ENCODE results near the gene ZNF580. TPM values are rescaled to one million over a fixed set of nuclear protein-coding genes. Genes with fewer than 3 reads are reported as not detected.

Gene ZNF580
- polyA plus RNA-seq, 3 donors, result 9.7 to 46.5 (median 10.7) TPM

- Mint-ChIP-seq H3K4me1 (peaks cover 38% of the 10 kb centered on the region), H3K9me3 (peaks cover 0 to 2% (median 0%) of the 10 kb centered on the region in 7 donors), H3K27ac (peak overlapping the region in 1 of 7 donors; percentile 41), H3K27me3 (ENCODE audit: low read depth in 3 of 3) (peaks cover 7 to 10% (median 8%) of the 10 kb centered on the region in 3 donors), H3K4me3 (no peak overlapping the region), H3K36me3 (peaks cover under 1 to 14% of the 10 kb centered on the region in 2 donors)
- TF ChIP-seq CTCF (IDR thresholded peaks at IDR 0.05), result no peak
- no peak overlapping the region for H3K4me3 ChIP-seq (replicated peaks in 1 of 3; ENCODE audit: low read depth in 2 of 3, low read length in 3 of 3)
- peak in 1 of 3 donors; percentile 14 for DNase-seq
- H4K20me1 ChIP-seq (ENCODE audit: insufficient read depth, low read length), result peaks cover 23% of the 10 kb centered on the region
- H3K9me3 ChIP-seq (replicated peaks in 1 of 2; ENCODE audit: control insufficient read depth in 1 of 2, insufficient read depth in 1 of 2, low read length in 2 of 2), result no peaks in the 10 kb centered on the region
- no peak overlapping the region for H3K9ac ChIP-seq (ENCODE audit: insufficient read depth, low read length, poor library complexity, severe bottlenecking)
- intact Hi-C loops (cut with micrococcal nuclease), result loop anchor here in 1 of 2 donors (10.0 kb wide), 1 partner anchor 1458 kb away; the partner anchor contains the start of gene TSEN34
- H3K27me3 ChIP-seq (ENCODE audit: control insufficient read depth in 2 of 2, insufficient read depth in 2 of 2, low read length in 2 of 2), result no peaks in the 10 kb centered on the region
- H3K4me2 ChIP-seq (replicated peaks; ENCODE audit: extremely low read depth, low read length, poor library complexity, severe bottlenecking), result peak overlapping the region; percentile 84
- WGBS (ENCODE audit: insufficient coverage), result 94% methylated on average over 61 of the region's 71 CpGs
- H3K27ac ChIP-seq (ENCODE audit: low read depth in 1 of 2, low read length in 2 of 2), result no peak overlapping the region
- H3K79me2 ChIP-seq (ENCODE audit: insufficient read depth, low read length), result peaks cover 26% of the 10 kb centered on the region
- H3K4me1 ChIP-seq (ENCODE audit: control insufficient read depth in 1 of 2, insufficient read depth in 2 of 2, low read length in 2 of 2), result peaks cover 42 to 47% of the 10 kb centered on the region in 2 donors
- no peak overlapping the region for H2AFZ ChIP-seq (ENCODE audit: insufficient read depth, low read depth, low read length, poor library complexity, severe bottlenecking)
- peaks cover 0 to 3% of the 10 kb centered on the region in 2 donors for H3K36me3 ChIP-seq (replicated peaks in 1 of 2; ENCODE audit: control insufficient read depth in 1 of 2, insufficient read depth in 2 of 2, low read length in 2 of 2)
Measured at GRCh38 chr19:55652311-55653128, 11.7 kb downstream of the ZNF580 start.

- H3K4me1 Mint-ChIP-seq, result peaks cover 36% of the 10 kb centered on the region
- H3K9me3 ChIP-seq (replicated peaks in 1 of 2; ENCODE audit: control insufficient read depth in 1 of 2, insufficient read depth in 1 of 2, low read length in 2 of 2), result no peaks in the 10 kb centered on the region
- peak overlapping the region; percentile 43 to 89 (median 86) for H3K4me3 ChIP-seq (replicated peaks in 1 of 3; ENCODE audit: low read depth in 2 of 3, low read length in 3 of 3)
- H3K79me2 ChIP-seq (ENCODE audit: insufficient read depth, low read length), result peaks cover 39% of the 10 kb centered on the region
- DNase-seq, result peak; percentile 98
- H3K4me1 ChIP-seq (ENCODE audit: control insufficient read depth in 1 of 2, insufficient read depth in 2 of 2, low read length in 2 of 2), result peaks cover 38 to 46% of the 10 kb centered on the region in 2 donors
- peak overlapping the region; percentile 79 for H2AFZ ChIP-seq (ENCODE audit: insufficient read depth, low read depth, low read length, poor library complexity, severe bottlenecking)
- peak overlapping the region; percentile 94 to 98 for H3K27ac ChIP-seq (ENCODE audit: low read depth in 1 of 2, low read length in 2 of 2)
- intact Hi-C loops (cut with micrococcal nuclease), result loop anchor here in 1 of 2 donors (2.0 to 10.0 kb wide), 2 partner anchors 23 to 1459 kb away; partner anchors contain the start of gene TSEN34
- H3K27ac Mint-ChIP-seq, result peak overlapping the region; percentile 96 to 100 (median 100)
- peak overlapping the region; percentile 70 for H3K9ac ChIP-seq (ENCODE audit: insufficient read depth, low read length, poor library complexity, severe bottlenecking)
- peak overlapping the region; percentile 84 for H3K4me2 ChIP-seq (replicated peaks; ENCODE audit: extremely low read depth, low read length, poor library complexity, severe bottlenecking)
- peaks cover 5 to 14% of the 10 kb centered on the region in 2 donors for H3K36me3 Mint-ChIP-seq
- peaks cover 3 to 7% (median 4%) of the 10 kb centered on the region in 3 donors for H3K27me3 Mint-ChIP-seq (ENCODE audit: low read depth in 3 of 3)
- peak; percentile 100 for TF ChIP-seq CTCF (IDR thresholded peaks at IDR 0.05)
- under 1% methylated on average over 57 of the region's 57 CpGs for WGBS (ENCODE audit: insufficient coverage)
- peaks cover 0 to 13% of the 10 kb centered on the region in 2 donors for H3K36me3 ChIP-seq (replicated peaks in 1 of 2; ENCODE audit: control insufficient read depth in 1 of 2, insufficient read depth in 2 of 2, low read length in 2 of 2)
- no peaks in the 10 kb centered on the region for H3K27me3 ChIP-seq (ENCODE audit: control insufficient read depth in 2 of 2, insufficient read depth in 2 of 2, low read length in 2 of 2)
- H3K4me3 Mint-ChIP-seq, result peak overlapping the region; percentile 98 to 99
- peaks cover 36% of the 10 kb centered on the region for H4K20me1 ChIP-seq (ENCODE audit: insufficient read depth, low read length)
- peaks cover 0 to under 1% (median 0%) of the 10 kb centered on the region in 7 donors for H3K9me3 Mint-ChIP-seq
Measured at GRCh38 chr19:55653651-55654322, 13.0 kb downstream of the ZNF580 start.

All from CD14-positive monocyte (primary cell).